ENCODE results near the gene PLEKHG4. TPM values are rescaled to one million over a fixed set of nuclear protein-coding genes. Genes with fewer than 3 reads are reported as not detected.

Gene PLEKHG4, protein sequence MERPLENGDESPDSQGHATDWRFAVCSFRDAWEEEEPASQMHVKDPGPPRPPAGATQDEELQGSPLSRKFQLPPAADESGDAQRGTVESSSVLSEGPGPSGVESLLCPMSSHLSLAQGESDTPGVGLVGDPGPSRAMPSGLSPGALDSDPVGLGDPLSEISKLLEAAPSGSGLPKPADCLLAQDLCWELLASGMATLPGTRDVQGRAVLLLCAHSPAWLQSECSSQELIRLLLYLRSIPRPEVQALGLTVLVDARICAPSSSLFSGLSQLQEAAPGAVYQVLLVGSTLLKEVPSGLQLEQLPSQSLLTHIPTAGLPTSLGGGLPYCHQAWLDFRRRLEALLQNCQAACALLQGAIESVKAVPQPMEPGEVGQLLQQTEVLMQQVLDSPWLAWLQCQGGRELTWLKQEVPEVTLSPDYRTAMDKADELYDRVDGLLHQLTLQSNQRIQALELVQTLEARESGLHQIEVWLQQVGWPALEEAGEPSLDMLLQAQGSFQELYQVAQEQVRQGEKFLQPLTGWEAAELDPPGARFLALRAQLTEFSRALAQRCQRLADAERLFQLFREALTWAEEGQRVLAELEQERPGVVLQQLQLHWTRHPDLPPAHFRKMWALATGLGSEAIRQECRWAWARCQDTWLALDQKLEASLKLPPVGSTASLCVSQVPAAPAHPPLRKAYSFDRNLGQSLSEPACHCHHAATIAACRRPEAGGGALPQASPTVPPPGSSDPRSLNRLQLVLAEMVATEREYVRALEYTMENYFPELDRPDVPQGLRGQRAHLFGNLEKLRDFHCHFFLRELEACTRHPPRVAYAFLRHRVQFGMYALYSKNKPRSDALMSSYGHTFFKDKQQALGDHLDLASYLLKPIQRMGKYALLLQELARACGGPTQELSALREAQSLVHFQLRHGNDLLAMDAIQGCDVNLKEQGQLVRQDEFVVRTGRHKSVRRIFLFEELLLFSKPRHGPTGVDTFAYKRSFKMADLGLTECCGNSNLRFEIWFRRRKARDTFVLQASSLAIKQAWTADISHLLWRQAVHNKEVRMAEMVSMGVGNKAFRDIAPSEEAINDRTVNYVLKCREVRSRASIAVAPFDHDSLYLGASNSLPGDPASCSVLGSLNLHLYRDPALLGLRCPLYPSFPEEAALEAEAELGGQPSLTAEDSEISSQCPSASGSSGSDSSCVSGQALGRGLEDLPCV
- 10.5 and 12.9 TPM in 2 replicates for total RNA-seq (2014; rRNA removed; shearing (Covaris generic))
- 14.5 and 17.1 TPM in 2 replicates for polyA plus RNA-seq (2015; cell fraction: cytosol; rRNA removed)
- polyA plus RNA-seq (2015; cell fraction: nucleus; rRNA removed): 129 and 130 TPM in 2 replicates

DNA sequence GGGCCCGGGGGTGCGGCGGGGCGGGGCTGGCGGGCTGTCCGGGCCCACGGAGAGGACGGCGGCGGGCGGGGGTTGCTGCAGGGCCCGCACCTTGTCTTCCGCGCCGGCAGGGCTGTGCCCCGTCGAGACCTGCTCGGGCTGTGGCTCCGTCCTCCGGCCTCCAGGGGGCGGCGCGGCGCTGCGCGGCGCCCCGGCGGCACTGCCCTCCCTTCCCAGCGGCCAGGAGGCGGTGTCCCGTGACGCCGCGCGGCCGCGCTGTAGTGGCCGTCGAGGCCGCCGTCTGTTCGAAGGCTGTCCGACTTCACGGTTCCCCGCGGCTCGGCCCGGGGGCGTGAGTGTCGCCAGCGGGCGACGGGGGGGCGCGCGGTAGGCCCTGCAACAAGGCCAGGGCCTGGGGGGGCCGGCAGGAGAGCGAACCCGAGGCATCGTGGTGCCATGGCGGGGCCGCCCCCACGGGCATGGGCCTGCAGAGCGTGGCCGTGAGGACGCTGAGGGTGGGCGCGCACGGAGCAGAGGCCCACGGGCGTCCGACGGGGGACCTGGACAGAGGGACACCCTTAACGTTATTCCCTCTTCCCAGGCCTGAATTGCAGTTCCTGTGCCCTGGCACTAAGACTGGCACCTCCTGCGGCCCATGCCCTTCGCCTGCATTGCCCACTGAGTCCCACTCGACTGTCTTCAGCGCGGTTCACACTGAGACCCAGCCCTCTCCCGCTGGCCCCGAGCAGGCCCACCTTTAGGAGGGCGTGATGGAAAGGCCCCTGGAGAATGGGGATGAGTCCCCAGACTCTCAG lies at the start of gene PLEKHG4:
Gene PLEKHG4 (plus strand): TSS at position 237 of the 794 bp plus-strand sequence. CDS start 513 bp downstream, at position 750.
- in situ Hi-C loops (cut with HindIII; ENCODE audit: low pct_unique_long_range_greater_than_20kb, low sequenced_read_pairs): no loop called here
- DNase-seq (ENCODE audit: low read depth, low spot score): peak; percentile 75

DNA sequence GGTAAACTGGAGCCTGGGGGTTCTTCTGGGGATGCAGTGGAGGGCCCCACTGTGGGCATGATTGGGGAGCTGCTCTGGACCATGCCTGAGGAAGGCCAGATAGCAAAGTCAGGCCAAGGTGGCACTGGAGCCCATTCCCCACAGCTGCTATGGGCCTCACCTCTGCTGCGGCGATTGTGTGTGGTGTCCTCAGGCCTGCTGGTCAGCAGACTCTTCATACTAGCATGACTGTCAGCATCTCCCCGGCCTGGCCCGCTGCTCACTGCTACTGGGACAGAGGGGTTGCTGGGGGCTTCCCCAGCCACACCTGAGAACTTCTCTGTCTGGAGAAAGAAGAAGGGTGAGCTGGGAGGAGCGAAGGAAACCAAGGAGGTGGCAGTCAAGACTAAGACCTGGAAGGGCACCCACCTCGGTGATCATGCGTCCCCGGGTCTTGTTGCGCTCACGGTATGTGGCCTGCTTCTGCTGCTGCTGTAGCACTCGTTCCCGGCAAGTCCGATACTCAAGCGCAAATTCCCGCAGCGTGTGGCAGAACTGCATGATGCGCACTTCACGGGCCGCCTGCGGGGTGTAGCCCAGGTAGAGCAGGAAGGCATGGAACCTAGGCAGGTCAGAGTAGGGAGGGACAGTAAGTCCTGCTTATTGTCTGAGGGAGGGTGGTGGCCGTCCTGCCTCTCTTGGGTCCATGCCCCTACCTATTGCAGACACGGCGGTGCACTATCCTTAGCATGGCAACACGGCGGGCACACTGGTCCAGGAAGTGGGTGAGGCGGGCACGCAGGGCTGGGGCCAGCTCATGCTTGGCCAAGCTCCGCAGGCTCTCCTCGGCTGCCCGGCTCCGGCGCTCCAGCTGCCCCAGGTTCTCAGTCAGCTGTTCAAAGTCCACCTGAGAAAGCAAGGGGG lies 49.2 kb upstream of the PLEKHG4 start:
- DNase-seq (ENCODE audit: low read depth, low spot score): no peak

DNA sequence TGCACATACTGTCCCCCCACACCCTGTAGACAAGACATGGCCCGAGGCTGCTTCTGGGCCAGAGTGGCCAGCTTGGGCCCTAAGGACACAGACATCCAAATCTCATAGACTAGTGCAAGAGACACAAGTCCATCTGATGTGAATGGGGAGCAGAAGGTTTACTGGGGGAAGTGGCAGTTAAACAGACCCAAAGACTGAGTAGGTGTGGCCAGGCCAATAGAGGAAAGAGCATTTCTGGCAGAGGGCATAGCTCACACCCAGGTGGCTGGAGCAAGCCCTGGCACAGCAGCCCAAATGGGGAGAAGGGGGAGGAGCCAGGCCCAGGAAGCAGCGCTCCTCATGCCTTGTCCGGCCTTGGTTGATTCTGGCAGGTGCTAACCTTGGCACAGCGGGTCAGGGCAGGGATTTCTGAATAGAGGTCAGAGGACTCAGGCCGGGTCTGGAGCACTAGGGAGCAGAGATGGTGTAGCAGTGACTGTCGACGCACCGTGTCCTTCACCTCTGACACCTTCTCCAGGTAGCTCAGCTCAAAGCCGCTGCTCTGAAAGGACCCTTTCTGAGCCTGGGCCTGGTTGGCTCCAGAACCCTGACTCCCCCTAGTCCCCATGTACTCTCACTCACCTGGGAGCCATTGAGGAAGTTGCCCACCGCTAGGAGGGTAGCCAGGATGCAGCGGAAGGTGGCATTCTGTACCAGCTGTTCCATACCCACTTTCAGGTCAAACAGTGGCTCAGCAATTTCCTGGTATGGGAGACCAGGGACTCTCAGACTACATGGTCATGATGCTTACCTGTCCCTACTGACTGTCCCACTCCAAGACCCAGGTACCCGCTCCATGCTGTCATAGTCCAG lies 48.3 kb upstream of the PLEKHG4 start:
- in situ Hi-C loops (cut with HindIII; ENCODE audit: low pct_unique_long_range_greater_than_20kb, low sequenced_read_pairs): no loop called here
- DNase-seq (ENCODE audit: low read depth, low spot score): no peak

More for the DNA sequence above, 49.2 kb upstream of the PLEKHG4 start:
- in situ Hi-C loops (cut with HindIII; ENCODE audit: low pct_unique_long_range_greater_than_20kb, low sequenced_read_pairs): no loop called here

DNA sequence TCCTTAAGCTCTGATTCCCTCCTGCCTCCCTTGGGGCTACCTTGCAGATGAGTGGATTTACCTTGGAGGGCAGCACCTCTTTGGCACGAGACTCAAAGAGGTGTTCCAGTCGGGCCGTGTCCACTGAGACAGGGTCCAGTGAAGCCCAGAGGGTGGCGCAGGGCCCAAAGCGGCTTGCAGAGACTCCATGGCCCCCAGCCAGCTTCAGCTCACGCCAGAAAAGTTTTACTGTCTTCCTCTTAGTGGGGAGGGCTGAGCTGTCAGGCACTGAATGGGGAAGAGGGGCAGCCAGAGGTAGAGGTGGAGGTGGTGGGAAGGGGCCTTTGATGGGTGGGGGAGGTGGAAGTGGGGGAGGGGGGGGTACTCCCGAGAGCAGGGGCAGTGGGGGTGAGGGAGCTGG lies 45.7 kb upstream of the PLEKHG4 start:
- in situ Hi-C loops (cut with HindIII; ENCODE audit: low pct_unique_long_range_greater_than_20kb, low sequenced_read_pairs): no loop called here

DNA sequence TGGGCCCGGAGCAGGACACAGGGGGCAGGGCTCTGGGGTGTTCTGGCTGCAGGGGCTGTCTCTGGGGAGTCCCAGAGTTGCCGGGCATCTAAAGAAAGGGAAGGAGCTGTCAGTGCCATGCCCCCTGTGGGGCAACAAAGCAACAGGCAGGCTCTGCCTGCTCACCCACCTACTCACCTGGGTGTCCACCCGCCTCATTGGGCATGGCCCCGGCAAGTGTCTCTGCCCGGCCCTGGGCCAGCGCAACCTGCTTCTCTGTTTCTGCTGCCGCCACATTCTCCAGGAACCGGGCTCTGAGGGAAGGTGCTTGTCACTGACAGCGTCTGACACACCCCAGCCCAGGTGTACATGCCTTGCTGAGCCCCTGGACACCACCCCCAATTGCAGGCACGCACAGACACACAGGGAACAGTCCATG lies 45.1 kb upstream of the PLEKHG4 start:
- no peak for DNase-seq (ENCODE audit: low read depth, low spot score)
- in situ Hi-C loops (cut with HindIII; ENCODE audit: low pct_unique_long_range_greater_than_20kb, low sequenced_read_pairs): no loop called here

More for the DNA sequence above, 45.7 kb upstream of the PLEKHG4 start:
- no peak for DNase-seq (ENCODE audit: low read depth, low spot score)

DNA sequence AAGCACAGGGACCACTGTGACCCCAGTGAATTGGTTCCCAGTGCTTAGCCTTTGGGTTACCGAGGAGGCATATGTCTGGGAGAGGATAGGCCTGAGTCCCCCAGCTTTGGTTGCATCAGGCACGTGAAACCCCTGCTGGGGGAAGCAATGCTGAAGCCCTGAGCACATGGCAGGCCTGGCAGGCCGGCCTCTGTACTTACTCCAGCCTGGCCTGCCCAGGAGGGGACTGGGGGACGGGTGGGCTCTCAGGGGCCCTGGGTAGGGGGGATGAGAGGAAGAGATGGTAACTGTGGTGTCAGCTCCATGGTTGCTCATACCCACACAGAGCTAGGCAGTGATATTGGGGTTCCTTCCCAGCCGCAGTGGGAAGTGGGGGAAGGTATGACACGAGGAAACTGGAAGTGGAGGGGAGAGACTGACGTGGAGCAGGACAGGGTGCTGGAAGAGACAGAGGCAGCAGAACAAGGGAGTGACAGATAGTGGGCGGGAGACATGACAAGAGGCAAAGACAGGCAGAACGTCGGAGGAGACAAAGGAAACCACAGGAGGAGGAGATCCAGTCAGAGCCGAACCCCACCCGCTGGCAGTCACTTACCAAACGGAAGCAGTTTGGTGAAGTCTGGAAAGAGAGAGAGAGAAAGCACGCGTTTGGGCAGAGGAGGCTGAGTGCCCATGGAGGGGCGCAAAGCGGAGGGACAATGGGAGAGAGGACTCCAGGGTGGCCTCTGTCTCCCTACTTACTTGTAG lies 43.3 kb upstream of the PLEKHG4 start:
- no peak for DNase-seq (ENCODE audit: low read depth, low spot score)
- in situ Hi-C loops (cut with HindIII; ENCODE audit: low pct_unique_long_range_greater_than_20kb, low sequenced_read_pairs): no loop called here

DNA sequence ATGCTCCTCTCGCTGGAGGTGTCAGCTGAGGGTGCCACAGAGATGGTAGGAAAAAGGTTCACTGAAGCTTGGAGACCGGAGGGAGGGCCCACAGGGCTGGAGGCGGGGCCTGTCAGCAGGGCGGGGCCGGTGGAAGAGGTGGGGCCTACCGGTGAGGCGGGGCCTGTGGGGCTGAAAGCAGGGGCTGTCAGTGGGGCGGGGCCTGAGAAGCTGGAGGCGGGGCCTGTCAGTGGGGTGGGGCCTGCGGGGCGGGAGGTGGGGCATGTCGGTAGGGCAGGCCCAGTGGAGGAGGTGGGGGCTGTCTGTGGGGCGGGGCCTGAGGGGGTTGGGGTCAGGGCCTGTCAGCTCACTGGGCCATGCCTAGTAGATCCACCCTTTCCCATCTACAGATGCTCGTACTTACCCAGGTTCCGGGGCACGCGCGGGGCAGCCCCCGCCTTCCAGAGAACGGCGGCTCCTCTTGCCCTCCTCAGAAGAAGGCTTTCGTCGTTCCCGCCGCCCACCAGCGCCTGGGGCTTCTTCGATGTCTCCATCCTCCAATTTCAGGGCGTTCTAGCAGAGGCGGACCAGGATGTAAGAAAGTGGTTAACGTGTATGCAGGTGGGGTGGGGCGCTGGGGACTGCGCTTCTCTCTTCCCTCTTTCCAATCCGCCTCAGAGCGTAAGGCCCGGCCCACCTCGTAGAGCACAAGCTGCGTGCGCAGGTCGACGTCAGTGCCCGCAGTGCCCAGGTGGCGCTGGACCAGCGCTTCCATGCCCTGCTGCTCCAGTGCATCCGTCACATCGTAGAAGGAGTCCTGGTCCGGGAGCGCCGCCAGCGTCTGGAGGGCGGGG lies 42.6 kb upstream of the PLEKHG4 start:
- in situ Hi-C loops (cut with HindIII; ENCODE audit: low pct_unique_long_range_greater_than_20kb, low sequenced_read_pairs): no loop called here
- peak; percentile 73 for DNase-seq (ENCODE audit: low read depth, low spot score)

DNA sequence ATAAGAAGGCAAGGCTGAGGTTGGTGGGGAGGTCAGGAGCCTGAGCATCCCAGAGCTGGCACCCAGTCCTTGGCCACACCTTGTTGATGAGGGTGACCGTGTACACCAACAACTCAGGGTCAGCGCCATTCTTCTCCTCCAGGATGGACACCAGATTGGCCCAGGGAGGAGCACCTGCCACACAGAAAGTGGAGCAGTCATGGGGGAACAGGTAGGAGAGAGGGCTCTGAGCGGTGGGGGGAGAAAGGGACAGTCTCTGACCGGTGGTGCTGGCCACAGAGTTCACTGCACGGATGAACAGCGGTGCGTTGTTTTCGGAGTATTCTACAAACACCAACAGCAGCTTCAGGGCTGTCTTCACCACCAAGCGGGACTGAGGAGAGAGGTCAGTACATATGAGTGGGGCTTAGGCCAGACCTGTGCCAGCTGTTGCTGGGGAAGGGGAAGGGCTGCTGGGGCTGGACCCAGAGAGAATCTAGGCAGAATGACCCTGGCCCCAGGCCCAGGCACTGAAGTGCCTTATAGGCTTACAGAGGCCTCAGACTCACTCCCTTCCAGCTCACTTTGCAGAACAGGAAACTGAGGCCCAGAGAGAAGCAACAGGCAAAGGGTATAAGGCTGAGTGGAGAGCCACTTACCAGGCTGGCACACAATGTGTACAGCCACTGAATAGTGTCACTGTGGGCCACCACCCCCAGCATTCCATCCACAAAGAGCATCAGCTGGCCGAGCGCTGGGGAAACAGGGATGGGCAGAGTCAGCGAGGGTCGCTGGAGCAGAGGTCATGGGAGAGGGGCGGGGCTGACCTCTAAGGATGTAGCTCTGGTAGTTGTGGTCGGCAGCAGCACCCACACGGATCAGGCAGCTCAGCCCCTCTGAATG lies 41.7 kb upstream of the PLEKHG4 start:
- in situ Hi-C loops (cut with HindIII; ENCODE audit: low pct_unique_long_range_greater_than_20kb, low sequenced_read_pairs): no loop called here

DNA sequence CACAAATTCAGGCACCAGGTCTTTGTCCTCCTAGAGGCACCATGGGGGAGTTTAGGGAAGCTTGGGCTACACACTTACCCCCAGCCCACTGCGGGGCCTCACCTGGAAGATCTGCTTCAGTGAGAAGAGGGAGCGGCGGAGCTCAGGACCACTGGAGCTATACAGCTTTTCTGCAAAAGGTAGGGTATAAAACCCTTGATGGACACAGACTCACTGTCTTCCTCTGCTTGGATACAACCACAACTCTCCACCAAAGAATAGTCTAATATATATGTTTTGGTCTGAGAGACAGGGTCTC lies 41.1 kb upstream of the PLEKHG4 start:
- in situ Hi-C loops (cut with HindIII; ENCODE audit: low pct_unique_long_range_greater_than_20kb, low sequenced_read_pairs): no loop called here
- no peak for DNase-seq (ENCODE audit: low read depth, low spot score)

More for the DNA sequence above, 41.7 kb upstream of the PLEKHG4 start:
- DNase-seq (ENCODE audit: low read depth, low spot score): no peak

DNA sequence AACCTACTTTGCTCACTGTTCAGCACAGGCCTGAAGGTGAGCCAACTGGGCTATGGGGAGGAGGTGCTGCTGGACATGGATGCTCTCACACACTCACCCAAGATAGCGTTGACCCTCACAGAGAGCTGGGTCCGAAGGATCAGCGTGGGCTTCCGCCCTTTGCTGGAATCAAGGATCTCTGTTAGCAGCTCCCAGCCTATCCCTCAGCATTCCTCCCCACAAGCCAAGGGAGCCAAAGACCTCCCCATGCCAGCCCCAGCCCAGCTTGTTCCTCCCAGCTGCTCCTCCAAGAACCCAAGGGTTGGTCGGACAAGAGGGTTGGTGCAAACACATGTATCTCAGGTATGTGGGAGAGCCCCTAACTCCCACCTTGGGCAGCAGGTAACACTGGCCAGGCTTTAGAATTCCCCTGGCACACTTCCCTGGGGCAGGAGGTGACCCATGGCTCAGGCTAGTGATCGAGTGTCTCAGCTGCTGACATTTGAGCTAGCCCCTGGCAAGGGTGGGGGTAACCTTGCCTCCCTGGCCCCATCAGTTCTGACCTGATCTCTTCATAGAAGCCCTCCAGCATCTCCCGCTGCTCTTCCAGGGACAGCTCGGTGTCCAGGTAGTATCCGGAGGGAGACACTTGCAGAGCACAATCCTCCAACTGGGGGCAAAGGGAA lies 40.4 kb upstream of the PLEKHG4 start:
- in situ Hi-C loops (cut with HindIII; ENCODE audit: low pct_unique_long_range_greater_than_20kb, low sequenced_read_pairs): no loop called here
- no peak for DNase-seq (ENCODE audit: low read depth, low spot score)

DNA sequence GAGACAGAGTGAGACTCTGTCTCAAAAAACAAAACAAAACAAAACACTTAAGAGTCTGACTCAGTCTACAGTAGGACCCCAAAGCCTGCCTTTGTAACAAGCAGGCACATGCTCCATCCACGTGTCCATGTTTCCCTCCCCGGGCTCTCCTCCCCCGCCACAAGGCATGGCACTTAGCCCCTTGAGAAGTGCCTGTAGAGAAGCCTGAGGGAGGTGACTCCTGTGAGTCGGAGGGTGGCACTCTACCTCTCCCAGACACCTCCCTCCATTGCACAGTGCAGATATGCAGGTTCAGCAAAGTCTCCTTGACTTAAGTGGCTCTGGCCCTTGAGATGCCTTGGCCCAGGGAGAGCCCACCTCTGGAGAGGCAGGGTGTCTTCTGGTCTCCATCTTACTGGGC lies 38.8 kb upstream of the PLEKHG4 start:
- DNase-seq (ENCODE audit: low read depth, low spot score): peak; percentile 14
- in situ Hi-C loops (cut with HindIII; ENCODE audit: low pct_unique_long_range_greater_than_20kb, low sequenced_read_pairs): no loop called here

DNA sequence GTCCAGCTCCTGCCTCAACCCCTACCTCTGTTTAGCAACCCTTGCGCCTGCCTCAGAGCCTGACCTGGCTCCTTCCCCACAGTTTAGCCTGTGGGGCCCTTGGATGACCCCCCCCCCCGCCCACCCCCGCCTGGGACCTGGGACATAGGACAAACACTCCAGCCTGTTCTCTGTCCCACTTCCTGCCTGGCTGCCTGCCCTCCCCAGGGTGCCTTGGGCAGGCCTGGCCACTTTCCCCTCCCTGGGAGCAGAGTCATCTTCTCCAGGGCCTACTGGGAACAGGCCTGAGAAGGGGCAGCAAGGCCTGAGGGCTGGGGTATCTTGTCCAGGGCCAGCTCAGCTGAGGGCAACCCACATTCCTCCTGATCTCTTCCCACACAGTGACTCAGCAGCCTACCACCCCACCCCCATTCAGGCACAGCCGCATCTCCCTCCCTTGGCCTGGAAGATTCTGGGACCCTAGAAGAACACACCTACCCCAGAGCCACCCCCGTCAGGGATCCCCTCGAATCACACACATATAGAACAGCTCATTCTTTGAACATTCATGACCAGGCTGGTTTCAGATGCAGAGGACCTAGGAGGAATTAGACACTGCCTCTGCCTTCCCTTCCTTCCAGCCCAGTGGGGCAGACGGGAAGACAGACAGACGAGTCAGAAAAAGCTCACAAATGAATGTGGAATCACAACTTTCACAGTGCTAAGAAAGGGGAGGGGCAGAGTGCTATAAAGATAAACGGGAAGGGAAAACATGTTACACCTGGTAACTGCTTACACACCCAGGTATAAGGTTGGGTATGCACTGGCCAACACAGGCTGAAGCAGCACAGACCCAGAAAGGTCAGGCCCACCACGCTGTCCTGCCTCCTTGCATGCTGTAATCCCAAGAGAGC lies 38.1 kb upstream of the PLEKHG4 start:
- in situ Hi-C loops (cut with HindIII; ENCODE audit: low pct_unique_long_range_greater_than_20kb, low sequenced_read_pairs): no loop called here
- peak; percentile 43 for DNase-seq (ENCODE audit: low read depth, low spot score)

Data from SK-MEL-5 (cell line).